Stomach (tissue), 4 donors: Measurements from ENCODE around the gene CXCR6.

Source experiments
- POLR2A ChIP-seq, 4 donors: fragments of 450-650 bp; IDR thresholded peaks; one replicate each; pipeline ENCODE4 v1.6.1; 2016; ENCODE audit warnings: antibody characterized with exemption in 4 of 4, control low read depth in 2 of 4, mild to moderate bottlenecking in 1 of 4, moderate library complexity in 1 of 4
- TF ChIP-seq, protein P1 (sequence below), 7 experiments: fragments of 450-650 bp in 4 of 7; fragments of 200-600 bp in 3 of 7; sonication (generic) in 3 of 7; IDR thresholded peaks; one replicate each; pipeline ENCODE4 v1.5.1; 2016 to 2019; ENCODE audit warnings: antibody characterized with exemption in 7 of 7, control low read depth in 2 of 7, mild to moderate bottlenecking in 1 of 7

GRCh38 chr3:45958321-45958791, 15.1 kb downstream of the CXCR6 start:
- TF ChIP-seq, protein P1, sequence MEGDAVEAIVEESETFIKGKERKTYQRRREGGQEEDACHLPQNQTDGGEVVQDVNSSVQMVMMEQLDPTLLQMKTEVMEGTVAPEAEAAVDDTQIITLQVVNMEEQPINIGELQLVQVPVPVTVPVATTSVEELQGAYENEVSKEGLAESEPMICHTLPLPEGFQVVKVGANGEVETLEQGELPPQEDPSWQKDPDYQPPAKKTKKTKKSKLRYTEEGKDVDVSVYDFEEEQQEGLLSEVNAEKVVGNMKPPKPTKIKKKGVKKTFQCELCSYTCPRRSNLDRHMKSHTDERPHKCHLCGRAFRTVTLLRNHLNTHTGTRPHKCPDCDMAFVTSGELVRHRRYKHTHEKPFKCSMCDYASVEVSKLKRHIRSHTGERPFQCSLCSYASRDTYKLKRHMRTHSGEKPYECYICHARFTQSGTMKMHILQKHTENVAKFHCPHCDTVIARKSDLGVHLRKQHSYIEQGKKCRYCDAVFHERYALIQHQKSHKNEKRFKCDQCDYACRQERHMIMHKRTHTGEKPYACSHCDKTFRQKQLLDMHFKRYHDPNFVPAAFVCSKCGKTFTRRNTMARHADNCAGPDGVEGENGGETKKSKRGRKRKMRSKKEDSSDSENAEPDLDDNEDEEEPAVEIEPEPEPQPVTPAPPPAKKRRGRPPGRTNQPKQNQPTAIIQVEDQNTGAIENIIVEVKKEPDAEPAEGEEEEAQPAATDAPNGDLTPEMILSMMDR (IDR thresholded peaks at IDR 0.05), result no peak
- no peak for TF ChIP-seq POLR2A (IDR thresholded peaks at IDR 0.05)
